Endometrial microvascular endothelial cells (primary cell): ENCODE results near the gene LRP1B. TPM values are rescaled to one million over a fixed set of nuclear protein-coding genes. Genes with fewer than 3 reads are reported as not detected.

Experiments used
- in situ Hi-C: cut with HindIII; loops from 2 replicates; pipeline ENCODE4 v1.10.0; 2017; ENCODE audit warnings: low sequenced_read_pairs, low pct_unique_long_range_greater_than_20kb; ENCODE audit errors: inconsistent ontology term
- total RNA-seq: library from RNA; depleted of rRNA; stranded (reverse); fragments of >200 nt; gene quantifications from one replicate; pipeline ENCODE4 v1.2.3, GENCODE V29; 2015; ENCODE audit errors: inconsistent ontology term

Gene LRP1B
- total RNA-seq, 1 donor from 2014 or later: not detected

GRCh38 chr2:140246957-140247356 is 1883.9 kb downstream of the LRP1B start:
- in situ Hi-C loops: no loop called here

DNA sequence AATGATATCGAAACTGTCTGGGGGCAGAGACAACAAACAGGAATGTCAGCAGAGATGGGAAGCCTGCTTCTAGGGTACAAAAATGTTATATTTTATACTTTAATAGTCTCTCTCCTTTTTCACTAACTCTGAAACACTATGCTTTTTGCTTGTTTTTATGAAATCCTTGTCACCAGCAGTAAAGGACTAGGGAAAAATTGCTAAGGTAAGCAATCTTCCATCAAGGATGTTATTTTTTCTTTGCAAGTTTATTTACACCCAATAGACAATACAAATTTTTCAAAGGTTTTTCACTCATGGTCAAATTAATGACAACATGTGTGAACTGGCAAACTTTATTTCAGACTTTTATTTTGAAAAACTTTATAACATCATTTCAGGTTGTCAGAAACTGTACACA is 1884.8 kb downstream of the LRP1B start:
- in situ Hi-C loops: no loop called here

- in situ Hi-C loops: no loop called here
Observed at GRCh38 chr2:140242889-140243288, 1887.9 kb downstream of the LRP1B start.

GRCh38 chr2:140234116-140234515 is 1896.7 kb downstream of the LRP1B start:
- in situ Hi-C loops: no loop called here

GRCh38 chr2:140210963-140211362 is 1919.9 kb downstream of the LRP1B start:
- in situ Hi-C loops: no loop called here

- in situ Hi-C loops: no loop called here
Observed at GRCh38 chr2:140205093-140205492, 1925.7 kb downstream of the LRP1B start.

- in situ Hi-C loops: no loop called here
Observed at GRCh38 chr2:140203347-140203746, 1927.5 kb downstream of the LRP1B start.

- in situ Hi-C loops: no loop called here
Observed at GRCh38 chr2:140201572-140201971, 1929.2 kb downstream of the LRP1B start.

DNA sequence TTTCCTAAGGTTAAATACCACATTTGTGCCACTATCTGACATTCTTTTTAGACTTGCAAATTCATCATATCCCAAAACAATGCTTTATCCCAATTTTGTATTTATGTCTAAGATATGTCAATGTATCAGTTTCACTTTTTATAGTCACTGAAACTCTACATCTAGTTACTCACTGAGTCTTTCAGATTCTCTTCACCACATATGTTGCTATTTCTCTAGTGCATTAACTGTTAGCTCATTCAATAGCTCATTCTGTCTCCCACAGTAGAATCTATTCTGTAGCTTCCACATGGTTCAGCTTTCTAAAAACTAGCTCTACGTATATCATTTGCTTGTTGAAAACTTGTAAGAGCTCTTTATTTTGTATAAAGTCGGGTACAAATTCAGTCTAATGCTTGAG is 1930.1 kb downstream of the LRP1B start:
- in situ Hi-C loops: no loop called here

- in situ Hi-C loops: no loop called here
Observed at GRCh38 chr2:140200307-140200706, 1930.5 kb downstream of the LRP1B start.

- in situ Hi-C loops: no loop called here
Observed at GRCh38 chr2:140199312-140199711, 1931.5 kb downstream of the LRP1B start.

GRCh38 chr2:140187086-140187485 is 1943.7 kb downstream of the LRP1B start:
- in situ Hi-C loops: no loop called here

DNA sequence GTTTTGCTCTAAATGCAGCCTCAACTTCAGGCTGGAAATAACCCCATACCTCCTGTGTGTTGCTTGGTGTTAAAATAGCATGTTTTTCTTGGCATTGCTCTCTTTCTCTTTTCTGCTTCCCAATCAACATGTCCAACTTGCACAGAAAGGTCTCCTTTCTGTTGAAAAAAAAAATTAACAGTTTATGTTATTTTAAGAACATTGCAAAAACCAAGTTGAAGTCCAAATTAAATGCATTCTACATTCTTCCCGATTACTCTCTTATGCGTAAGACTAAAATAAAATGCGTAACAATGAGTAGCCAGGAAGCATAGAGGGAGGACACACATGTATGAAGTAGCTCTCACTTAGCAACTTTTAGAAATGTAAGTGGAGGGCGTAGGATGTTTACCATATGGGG is 1944.5 kb downstream of the LRP1B start:
- in situ Hi-C loops: no loop called here

DNA sequence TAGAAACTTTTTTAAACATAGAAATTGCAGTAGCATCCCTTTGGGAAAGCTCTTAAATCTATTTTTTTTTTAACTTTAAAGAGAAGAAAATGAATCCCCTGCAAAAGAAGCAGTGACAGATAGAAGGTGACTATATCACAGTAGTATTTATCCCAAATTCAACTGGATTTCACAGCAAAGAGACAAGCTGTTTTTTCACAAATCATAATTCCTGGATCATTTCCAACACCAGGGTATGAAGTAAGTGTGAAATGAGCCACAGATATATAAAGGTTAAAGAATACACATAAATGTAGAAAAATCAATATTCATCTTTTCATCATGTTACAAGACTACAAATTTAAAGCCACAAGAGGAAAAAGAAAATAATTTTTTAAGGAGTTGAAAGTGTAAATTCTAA is 1945.7 kb downstream of the LRP1B start:
- in situ Hi-C loops: no loop called here

GRCh38 chr2:140183056-140183765 is 1947.6 kb downstream of the LRP1B start:
- in situ Hi-C loops: no loop called here
